ENCODE data around the gene NEU4.
"Not testable (repeated sequence)": the region's sequence is repeated elsewhere in the genome, so short reads cannot be mapped to it uniquely, and the experiment has no call there.

Gene NEU4, protein sequence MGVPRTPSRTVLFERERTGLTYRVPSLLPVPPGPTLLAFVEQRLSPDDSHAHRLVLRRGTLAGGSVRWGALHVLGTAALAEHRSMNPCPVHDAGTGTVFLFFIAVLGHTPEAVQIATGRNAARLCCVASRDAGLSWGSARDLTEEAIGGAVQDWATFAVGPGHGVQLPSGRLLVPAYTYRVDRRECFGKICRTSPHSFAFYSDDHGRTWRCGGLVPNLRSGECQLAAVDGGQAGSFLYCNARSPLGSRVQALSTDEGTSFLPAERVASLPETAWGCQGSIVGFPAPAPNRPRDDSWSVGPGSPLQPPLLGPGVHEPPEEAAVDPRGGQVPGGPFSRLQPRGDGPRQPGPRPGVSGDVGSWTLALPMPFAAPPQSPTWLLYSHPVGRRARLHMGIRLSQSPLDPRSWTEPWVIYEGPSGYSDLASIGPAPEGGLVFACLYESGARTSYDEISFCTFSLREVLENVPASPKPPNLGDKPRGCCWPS

DNA sequence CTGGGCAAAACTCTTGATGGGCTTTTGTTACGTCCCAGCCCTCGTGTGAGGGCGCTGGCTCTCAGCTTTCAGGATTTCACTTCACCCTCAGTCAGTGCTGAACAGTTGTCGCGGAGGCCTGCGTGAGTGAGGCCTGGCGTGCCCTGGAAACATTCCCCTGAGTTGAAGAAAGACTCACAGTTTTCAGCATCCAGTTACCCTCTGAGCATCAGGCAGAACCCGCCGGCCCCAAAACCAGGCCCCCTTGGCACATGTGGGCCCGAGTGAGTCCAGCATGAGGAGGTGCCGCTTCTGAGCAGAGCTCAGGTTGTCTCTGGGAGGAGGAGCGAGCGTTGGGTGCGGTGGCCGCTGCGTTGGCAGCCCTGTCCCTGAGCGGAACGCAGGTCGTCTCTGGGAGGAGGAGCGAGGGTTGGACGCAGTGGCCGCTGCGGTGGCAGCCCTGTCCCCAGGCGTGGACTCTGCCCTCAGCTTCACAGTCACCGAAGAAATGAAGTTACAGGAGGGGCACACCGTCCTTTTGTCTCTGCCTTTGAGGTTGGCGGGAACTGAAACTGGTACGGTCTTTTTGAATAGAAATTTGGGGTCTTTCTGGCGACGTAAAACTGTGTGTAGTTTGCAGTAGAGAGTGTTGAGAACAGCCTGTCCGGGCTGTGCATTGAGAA, at the start of gene NEU4:
NEU4 (plus strand) TSS at position 473 of the 662 bp plus-strand sequence. CDS start 5,292 bp downstream, outside the sequence.
- FAIRE-seq: no peak

- FAIRE-seq: not testable (repeated sequence)
Observed at GRCh38 chr2:241759893-241760292, 49.1 kb upstream of the NEU4 start.

DNA sequence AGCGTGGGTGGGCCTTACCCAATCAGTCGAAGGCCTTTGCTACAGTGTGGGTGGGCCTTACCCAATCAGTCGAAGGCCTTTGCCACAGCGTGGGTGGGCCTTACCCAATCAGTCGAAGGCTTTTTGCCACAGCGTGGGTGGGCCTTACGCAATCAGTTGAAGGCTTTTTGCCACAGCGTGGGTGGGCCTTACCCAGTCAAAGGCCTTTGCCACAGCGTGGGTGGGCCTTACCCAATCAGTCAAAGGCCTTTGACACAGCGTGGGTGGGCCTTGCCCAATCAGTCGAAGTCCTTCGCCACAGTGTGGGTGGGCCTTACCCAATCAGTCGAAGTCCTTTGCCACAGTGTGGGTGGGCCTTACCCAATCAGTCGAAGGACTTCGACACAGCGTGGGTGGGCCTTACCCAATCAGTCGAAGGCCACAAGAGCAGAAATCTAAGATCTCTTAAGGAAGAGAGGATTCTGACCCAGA, 48.7 kb upstream of the NEU4 start:
- FAIRE-seq: no peak

DNA sequence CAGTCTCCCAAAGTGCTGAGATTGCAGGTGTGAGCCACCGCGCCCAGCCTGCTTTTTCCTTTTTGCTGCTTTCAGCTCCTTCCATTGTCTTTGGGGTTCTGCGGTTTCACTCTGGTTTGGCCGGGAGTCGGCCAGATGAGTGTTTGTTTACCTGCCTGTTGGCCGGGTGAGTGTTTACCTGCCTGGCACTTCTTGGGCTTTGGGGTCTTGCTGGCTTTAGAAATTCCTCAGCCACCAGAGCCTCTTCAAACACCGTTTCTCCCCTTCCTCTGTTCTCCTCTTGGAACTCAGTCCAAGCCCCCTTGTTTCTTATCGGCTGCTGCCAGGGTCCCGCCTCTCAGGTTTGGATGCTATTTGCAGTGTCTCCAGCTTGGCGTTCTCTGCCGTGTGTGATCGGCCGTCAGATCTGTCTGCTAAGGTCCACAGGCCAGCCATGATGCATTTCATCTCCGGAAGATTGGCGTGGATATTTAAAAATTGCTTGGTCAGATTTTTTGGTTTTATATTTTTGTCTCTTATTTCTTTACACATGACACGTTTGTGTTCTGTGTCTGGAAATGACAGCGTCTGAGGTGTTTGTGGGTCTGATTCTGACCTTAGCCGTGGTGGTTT, 46.6 kb upstream of the NEU4 start:
- FAIRE-seq: no peak

- FAIRE-seq: no peak
Observed at GRCh38 chr2:241762933-241763369, 46.0 kb upstream of the NEU4 start.

GRCh38 chr2:241763551-241764274, 45.3 kb upstream of the NEU4 start:
- no peak for FAIRE-seq

GRCh38 chr2:241764275-241765241, 44.4 kb upstream of the NEU4 start:
- FAIRE-seq: no peak

GRCh38 chr2:241767464-241768250, 41.3 kb upstream of the NEU4 start:
- no peak for FAIRE-seq

DNA sequence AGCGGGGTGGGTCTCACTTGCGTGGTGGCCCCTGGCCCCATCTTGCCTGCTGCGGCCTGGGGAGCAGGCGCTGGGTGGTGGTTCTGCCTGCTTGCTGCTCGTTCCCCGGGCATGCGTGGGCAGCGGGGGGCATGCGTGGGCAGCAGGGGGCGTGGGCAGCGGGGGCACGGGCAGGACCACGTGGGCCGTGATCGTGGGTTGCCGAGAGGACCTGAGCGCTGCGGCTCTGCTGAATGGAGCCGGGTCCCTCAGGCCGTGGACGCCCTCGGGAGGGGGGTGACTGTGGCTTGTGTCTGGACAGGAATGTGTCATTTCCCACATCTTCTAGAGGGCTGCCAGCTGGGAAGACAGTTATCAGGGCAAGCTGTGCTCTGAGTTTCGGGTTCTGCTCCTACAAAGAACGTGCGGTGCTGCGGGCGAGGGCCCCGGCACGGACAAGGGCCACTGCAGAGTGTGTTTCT, 40.7 kb upstream of the NEU4 start:
- no peak for FAIRE-seq

DNA sequence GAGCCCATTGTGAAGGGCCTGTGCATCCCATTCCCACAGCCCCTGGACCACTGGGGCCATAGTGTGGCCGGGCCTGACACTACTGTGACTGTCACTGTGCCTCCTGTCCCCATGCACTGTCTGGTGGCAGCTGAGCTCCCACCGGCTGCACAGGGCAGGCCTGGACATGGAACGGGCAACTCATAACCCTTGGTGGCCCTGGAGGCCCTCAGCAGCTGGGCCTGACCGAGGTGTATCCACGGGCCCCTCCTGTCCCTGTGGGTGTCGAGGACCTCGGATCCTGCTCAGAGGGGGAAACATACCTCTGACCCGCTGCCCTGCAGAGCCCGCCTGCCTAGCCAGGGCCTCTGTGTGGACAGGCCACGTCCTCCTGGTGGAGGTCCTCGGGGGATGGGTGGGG, 40.1 kb upstream of the NEU4 start:
- no peak for FAIRE-seq

DNA sequence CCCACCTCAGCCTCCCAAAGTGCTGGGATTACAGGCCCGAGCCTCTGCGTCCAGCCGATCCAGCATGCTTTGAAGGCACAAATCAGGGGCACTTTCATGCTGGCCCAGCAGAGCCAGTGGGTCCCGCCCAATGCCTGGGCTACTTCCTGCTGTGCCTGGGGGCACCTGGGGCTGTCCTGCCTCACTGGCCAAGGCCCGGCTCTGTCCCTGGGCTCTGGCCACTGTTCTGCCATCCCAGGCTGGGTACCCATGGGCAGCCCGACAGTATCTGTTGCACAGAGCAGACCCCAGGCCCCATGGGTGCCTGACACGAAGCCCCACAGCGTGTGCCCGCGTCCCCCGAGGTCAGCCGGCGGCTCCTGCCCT, 39.2 kb upstream of the NEU4 start:
- FAIRE-seq: no peak

DNA sequence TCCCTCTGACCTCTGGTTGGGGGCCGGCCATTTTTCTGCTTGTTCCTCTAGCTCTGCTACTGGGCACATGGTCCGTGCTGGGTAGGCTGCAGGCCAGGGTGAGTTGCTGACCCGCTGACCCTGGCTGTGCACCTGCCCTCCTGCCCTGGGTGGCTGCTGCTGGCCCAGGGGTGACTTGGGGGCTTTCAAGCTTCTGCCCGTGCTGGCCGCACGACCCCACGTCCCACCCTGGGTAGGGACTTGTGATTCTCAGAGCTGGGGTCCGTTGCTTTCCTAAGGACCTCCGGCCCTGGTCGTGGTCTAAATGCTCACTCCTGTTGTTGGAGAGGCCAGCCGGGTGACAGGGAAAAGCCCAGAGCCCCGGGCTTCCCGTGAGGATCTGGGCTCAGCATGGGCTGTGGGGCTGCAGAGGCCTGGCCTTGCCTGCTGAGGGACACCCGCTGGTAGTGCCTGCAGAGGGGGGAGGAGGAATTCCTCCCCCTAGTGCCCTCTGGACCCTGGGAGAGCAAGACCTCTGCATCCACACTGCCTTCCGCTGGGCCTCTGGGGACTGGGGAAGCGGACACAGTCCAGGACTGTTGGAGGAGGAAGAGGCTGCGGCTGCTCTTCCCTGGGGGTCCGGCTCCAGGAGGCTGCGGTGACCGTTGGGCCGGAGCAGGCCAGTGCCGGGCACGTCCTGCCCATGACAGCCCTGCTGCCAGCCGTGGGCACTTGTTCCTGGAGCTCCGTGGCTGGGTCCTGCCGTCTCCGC, 38.6 kb upstream of the NEU4 start:
- no peak for FAIRE-seq

DNA sequence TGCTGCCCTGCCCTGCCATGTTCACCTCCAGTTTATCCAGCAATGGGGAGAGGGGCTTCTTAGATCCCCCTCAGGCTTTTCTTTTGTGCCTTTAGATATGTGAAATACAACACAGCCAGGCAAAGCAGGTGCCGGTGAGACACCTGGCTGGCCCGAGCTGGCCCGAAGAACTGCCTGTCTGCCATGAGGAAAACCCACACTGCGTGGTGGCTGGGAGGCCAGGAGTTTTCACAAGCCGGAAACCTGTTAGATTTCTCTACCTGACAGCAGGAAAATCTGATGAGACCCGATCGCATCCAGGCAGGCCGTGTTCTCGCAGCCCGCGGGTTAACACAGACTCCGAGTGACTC, 38.1 kb upstream of the NEU4 start:
- FAIRE-seq: no peak

DNA sequence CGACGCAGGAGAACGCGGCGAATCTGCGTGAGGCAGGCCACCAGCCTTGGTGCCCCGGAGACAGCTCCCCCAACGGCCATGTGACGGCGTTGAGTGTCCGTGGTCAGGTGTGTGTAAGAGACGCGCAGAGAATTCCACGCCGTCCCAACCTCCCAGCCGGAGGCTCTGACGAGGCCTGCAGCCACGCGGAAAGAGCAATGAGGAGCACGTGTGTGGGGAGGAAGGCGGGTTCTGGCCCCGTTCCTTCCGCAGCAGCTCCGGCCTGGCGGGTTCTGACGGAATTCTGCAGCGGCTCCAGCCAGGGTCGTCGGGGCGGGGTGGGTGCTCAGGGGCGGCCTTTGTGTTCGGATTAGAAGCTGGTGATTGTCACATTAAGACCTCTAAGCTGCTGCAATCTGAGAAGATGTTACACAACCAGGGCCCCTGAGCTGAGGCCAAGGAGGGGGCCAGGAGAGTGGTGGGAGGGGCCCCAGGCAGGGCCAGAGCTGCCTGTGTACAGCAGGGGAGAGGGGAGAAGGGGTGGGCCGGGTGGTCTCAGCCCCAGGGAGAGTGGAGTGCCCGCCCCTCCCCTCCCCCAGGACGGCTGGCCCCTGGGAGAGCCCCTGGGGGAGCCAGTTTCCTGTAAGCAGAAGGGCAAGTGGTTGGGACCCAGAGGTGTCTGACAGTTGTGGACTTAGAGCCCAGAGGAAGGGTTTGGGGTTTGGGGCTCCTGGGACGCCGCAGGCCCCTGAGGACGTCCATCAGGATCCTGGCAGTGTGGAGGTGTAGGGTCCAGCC, 37.5 kb upstream of the NEU4 start:
- FAIRE-seq: no peak

DNA sequence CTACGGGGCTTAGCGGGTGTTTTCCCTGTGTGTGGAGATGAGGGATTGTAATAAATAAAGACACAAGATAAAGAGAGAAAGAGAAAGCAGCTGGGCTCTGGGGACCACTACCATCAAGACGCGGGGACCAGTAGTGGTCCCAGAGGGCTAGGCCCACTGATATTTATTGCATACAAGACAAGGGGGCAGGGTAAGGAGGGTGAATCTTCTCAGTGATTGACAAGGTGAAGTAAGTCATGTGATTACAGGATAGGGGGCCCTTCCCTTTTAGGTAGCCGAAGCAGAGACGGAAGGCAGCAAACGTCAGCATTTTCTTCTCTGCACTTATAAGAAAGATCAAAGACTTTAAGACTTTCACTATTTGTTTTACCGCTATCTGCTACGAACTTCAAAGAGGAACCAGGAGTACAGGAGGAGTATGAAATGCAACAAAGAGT, 36.9 kb upstream of the NEU4 start:
- no peak for FAIRE-seq

- no peak for FAIRE-seq
Observed at GRCh38 chr2:241773511-241774418, 35.2 kb upstream of the NEU4 start.

DNA sequence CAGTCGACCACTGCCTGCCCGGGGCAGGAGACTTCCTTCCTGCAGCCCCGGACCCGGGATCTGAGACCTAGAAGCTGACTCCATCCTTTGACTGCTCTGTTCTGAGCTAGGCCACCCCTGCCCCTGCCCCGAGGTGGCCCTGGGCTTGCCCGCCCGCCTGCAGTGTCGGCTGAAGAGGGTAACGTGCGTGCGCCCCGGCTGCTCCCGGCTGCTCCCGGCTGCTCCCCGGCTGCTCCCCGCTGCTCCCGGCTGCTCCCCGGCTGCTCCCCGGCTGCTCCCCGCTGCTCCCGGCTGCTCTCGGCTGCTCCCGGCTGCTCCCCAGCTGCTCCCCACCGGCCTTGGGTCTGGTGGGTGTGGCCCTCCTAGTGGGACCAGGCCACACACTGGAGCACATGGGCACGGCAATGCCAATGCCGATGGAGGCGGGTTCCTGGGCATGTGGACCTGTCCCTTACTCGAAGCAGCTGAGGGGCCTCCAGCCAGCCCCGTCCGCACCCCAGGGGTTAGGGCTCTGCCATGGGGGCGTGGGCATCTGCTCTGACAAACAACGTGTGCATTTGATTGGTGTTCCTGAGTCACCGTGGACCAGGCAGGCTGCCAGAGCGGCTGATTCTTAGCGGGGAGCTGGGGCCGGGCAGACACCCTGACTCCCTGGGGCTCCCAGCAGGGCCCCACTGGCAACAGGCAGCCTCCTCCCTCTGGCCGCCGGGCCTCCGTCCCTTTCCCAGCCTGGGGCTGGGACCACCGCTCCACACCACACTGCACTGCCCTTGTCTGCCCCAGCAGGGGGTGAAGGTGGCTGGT, 34.4 kb upstream of the NEU4 start:
- no peak for FAIRE-seq

Measured in colon (tissue), 2 donors.